ENCODE results near the gene KLHL30. TPM values are rescaled to one million over a fixed set of nuclear protein-coding genes. Genes with fewer than 3 reads are reported as not detected.

The KLHL30 gene
- total RNA-seq, 1 experiment from 2014 or later: 0.61 TPM

GRCh38 chr2:238132463-238133450, 5.7 kb upstream of the KLHL30 start (continued):
- TF ChIP-seq EZH2 (IDR thresholded peaks at IDR 0.05) (no peak), ZFX (IDR thresholded peaks at IDR 0.05) (no peak)

- Histone ChIP-seq H3K27me3 (ENCODE audit: insufficient read depth, low read length) (no peaks in the 10 kb centered on the region), H3K4me2 (ENCODE audit: low read length) (no peak overlapping the region), H3K27ac (ENCODE audit: low read depth, low read length) (no peak overlapping the region), H4K20me1 (ENCODE audit: insufficient read depth) (no peaks in the 10 kb centered on the region), H3K9ac (ENCODE audit: low read length) (no peak overlapping the region), H3K79me2 (ENCODE audit: insufficient read depth, low read length) (no peaks in the 10 kb centered on the region), H3K4me1 (ENCODE audit: control insufficient read depth in 1 of 2, insufficient read depth in 2 of 2, low read length in 2 of 2) (peaks cover 9 to 11% of the 10 kb centered on the region in 2 experiments), H2AFZ (ENCODE audit: low read depth, low read length, poor library complexity, severe bottlenecking) (no peak overlapping the region), H3K4me3 (replicated peaks in 1 of 2; ENCODE audit: low read depth in 1 of 2, low read length in 2 of 2) (no peak overlapping the region), H3K36me3 (ENCODE audit: control insufficient read depth in 1 of 2, insufficient read depth in 2 of 2, low read length in 2 of 2) (no peaks in the 10 kb centered on the region), H3K9me2 (ENCODE audit: insufficient read depth) (no peaks in the 10 kb centered on the region), H3K9me3 (ENCODE audit: control insufficient read depth in 1 of 2, insufficient read depth in 1 of 2, low read depth in 1 of 2, low read length in 2 of 2) (no peaks in the 10 kb centered on the region)
- ChIA-PET POLR2A (no interaction called here), RAD21 (ENCODE audit: low non-redundant PET in 1 of 2, low total read pairs in 2 of 2, uncharacterized antibody in 2 of 2, unreplicated experiment in 2 of 2) (no interaction called here), CTCF (no interaction called here)
- peak; percentile 59 for ATAC-seq
- TF ChIP-seq EZH2 (IDR thresholded peaks at IDR 0.05): no peak
- TF ChIP-seq SRF (IDR thresholded peaks at IDR 0.05; ENCODE audit: low read depth): no peak
- no peak for TF ChIP-seq TCF7L2 (IDR thresholded peaks at IDR 0.05; ENCODE audit: borderline replicate concordance, extremely low read depth, insufficient read depth, insufficient read length)
- no peak for TF ChIP-seq POLR2A (IDR thresholded peaks at IDR 0.05; ENCODE audit: borderline replicate concordance, extremely low read depth, insufficient read depth, insufficient read length)
- TF ChIP-seq ZNF274 (IDR thresholded peaks at IDR 0.05; ENCODE audit: low read depth, low read length): no peak
- no peak for TF ChIP-seq SP1 (IDR thresholded peaks at IDR 0.05; ENCODE audit: low read depth)
- peak in 1 of 3 experiments; percentile 22; a peak in 2 of 6 replicates for TF ChIP-seq CTCF (IDR thresholded peaks at IDR 0.05 in 2 of 3, conservative IDR thresholded peaks at IDR 0.05 in 1 of 3; ENCODE audit: borderline replicate concordance in 1 of 3, insufficient read depth in 1 of 3, low read depth in 2 of 3, low read length in 2 of 3)
- DNase-seq (ENCODE audit: low read depth, low spot score): no peak
- intact Hi-C loops (cut with micrococcal nuclease): no loop called here
- BruUV-seq (replicated peaks): no TSS peak
Observed at GRCh38 chr2:238133499-238134392, 4.7 kb upstream of the KLHL30 start.
